GM10266 (cell line): ENCODE measurements around the gene HTR1D.

Source experiments
- DNase-seq: peaks from one replicate; pipeline ENCODE4 v3.0.0; 2012; ENCODE audit errors: extremely low spot score
- CTCF ChIP-seq: IDR thresholded peaks from 2 replicates; pipeline ENCODE4 v1.5.1; 2012; ENCODE audit warnings: mild to moderate bottlenecking, low read depth; ENCODE audit not compliant: control insufficient read depth, insufficient read depth; ENCODE audit errors: missing control alignments

HTR1D gene

GRCh38 chr1:23246274-23246673 is 29.0 kb upstream of the HTR1D start:
- no peak for DNase-seq
- TF ChIP-seq CTCF: no peak

- TF ChIP-seq CTCF: no peak
- no peak for DNase-seq
Measured at GRCh38 chr1:23244256-23244761, 27.0 kb upstream of the HTR1D start.

- no peak for TF ChIP-seq CTCF
- no peak for DNase-seq
Measured at GRCh38 chr1:23242414-23242813, 25.1 kb upstream of the HTR1D start.

GRCh38 chr1:23239638-23240295 is 22.5 kb upstream of the HTR1D start:
- TF ChIP-seq CTCF: no peak
- no peak for DNase-seq

- no peak for TF ChIP-seq CTCF
Measured at GRCh38 chr1:23238565-23238964, 21.3 kb upstream of the HTR1D start.

GRCh38 chr1:23237508-23237907 is 20.2 kb upstream of the HTR1D start:
- no peak for DNase-seq
- no peak for TF ChIP-seq CTCF

More at GRCh38 chr1:23238565-23238964, 21.3 kb upstream of the HTR1D start:
- DNase-seq: no peak

GRCh38 chr1:23227806-23228205 is 10.5 kb upstream of the HTR1D start:
- TF ChIP-seq CTCF: no peak
- no peak for DNase-seq
